ENCODE data around the gene HOMER3.
"Not testable (repeated sequence)": the region's sequence is repeated elsewhere in the genome, so short reads cannot be mapped to it uniquely, and the experiment has no call there.

HOMER3 gene

DNA sequence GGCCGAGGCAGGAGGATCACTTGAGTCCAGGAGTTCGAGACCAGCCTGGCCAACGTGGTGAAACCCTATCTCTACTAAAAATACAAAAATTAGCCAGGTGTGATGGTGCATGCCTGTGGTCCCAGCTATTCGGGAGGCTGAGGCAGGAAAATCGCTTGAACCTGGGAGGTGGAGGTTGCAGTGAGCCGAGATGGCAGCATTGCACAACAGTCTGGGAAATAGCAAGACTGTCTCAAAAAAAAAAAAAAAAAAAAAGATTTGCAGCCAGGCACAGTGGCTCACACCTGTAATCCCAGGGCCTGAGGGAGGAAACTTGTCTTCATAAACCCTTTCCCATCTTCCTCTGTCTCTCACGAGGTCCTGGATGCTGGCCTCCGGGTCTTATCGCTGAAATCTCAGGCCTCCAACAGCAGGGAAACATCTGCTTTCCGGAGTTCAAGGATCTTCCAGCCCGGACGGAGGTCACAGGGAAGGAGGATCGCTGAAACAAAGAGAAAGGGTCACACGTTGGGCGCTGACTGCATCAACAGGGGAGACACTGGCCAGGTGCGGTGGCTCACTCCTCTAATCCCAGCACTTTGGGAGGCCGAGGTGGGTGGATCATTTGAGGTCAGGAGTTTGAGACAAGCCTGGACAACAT is 11.5 kb upstream of the HOMER3 start:
- DNase-seq: not testable (repeated sequence)

DNA sequence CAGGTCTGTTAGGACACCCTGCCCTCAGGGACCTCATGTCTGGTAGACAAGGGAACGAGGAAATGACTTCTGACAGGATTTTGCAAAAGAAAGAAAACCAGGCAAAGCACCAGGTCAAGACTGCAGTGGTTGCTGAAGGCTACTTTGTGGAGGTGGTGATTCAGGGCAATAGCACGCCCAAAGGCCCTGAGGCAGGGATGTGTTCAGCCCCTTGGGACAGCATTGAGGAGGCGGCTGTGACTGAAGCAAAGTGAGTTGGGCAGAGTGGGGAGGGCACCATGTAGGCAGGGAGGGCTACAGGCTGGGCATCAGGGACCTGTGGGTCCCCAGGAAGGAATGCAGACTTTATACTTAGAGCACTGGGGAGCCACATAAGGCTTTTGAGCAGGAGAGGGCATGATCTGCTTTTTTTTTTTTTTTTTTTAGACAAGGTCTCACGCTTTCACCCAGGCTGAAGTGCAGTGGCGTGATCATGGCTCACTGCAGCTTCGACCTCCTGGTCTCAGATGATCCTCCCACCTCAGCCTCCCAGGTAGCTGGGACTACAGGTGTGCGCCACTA is 10.8 kb upstream of the HOMER3 start:
- DNase-seq: no peak

DNA sequence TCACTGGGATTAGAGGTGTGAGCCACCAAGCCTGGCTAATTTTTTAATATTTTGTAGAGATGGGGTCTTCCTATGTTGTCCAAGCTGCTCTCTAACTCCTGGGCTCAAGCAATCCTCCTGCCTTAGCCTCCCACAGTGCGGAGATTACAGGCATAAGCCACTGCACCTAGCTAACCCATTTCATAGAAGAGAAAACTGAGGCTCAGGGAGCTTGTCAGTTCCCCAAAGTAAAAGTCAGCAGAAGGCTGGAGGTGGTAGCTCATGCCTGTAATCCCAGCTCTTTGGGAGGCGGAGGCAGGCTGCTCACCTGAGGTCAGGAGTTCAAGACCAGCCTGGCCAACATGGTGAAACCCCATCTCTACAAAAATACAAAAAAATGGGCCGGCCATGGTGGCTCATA is 8.8 kb upstream of the HOMER3 start:
- DNase-seq: no peak

DNA sequence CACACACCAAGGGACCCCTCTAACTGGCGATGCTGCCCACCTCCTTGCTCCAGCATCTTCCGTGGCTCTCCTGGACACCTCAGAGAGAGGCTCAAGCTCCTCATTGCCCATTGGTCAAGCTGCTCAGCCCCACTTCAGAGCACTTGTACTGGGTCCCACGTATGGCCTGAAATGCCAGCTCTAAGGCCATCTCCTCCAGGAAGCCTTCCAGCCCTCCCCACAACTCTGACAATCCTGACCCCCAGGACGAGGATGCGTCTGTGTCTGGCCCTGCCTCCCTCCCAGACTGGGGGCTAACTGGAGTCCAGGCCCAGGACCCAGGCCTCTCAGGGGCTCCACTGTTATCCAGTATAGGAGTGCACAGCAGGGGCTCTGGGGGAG is 7.9 kb upstream of the HOMER3 start:
- no peak for DNase-seq

DNA sequence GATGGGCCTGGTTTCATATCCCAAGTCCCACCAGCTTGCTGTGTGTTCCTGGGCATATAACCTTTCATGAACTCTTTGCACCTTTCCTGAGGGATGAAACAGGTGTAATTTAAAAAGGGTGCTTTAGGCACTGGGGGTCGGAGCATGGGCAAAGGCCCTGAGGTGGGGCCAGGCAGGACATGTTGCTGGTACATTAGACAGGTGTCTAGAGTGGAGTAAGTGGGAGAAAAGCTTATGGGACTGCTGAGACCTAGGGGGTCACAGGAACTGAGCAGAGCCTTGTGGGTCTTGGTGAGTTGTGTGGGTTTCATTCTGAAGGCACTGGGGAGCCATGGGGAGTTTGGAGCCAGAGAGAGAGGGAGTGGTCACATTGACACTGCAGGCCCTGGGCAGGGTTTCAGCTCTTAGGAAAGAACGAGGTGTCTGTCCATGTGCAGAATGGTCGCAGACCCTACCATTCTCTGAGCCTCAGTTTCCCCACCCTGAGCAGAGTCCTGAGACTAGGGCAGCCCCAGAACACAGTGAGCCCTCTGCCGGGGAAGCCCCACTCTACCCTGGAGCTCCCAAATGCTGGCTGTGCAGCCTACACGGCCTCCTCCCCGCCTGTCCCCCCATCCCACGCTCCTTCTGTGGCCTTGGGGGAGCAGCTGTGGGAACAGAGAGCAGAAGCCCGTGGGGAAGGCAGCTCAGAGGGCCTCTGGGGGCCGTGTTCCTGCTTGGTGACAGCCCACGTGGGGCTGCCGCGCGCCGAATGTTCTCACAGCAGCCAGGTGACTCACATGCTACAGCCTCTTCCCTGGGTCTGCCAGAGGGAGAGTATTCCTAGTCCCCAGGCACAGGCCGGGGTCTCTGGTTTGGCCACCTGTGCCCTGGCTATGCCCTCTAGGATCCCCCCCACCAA is 7.3 kb upstream of the HOMER3 start:
- no peak for DNase-seq

DNA sequence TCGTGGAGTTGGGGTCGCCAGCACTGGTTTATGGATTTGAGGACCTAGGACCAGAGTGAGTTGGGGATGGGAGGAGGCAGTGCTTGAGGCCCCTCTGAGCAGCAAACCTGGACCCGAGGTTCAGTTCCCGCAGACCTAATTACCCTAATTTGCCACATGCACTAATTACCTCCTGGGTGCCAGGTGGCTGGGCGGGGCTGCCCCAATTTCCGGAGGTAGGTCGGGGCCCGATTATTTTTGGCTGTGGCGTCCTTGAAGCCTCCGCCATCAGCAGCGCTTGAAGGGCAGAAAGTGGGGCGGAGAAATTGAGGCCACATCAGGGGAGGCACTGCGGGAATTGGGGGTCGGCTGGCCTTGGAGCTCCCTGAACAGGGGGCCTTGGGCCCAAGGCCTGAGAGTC is 5.9 kb upstream of the HOMER3 start:
- DNase-seq: no peak

DNA sequence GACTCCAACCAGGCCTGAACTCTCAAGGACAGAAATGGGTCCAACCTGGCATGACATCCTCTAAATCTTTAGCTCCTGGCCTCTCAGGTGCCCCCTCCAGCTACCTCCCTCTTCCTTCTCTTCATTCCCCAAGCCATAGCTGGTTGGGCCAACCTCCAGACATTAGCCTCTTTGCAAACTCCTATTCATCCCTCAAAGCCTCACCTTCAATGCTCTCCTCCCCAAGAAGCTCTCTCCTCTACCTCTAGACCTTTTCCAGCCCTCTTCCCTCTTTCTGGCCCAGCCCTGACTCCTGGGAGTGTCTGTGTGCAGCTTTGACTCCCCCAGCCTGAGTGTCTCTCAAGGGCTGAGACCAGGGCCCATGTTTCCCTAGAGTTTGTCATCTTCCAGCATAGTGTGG is 5.3 kb upstream of the HOMER3 start:
- DNase-seq: no peak

DNA sequence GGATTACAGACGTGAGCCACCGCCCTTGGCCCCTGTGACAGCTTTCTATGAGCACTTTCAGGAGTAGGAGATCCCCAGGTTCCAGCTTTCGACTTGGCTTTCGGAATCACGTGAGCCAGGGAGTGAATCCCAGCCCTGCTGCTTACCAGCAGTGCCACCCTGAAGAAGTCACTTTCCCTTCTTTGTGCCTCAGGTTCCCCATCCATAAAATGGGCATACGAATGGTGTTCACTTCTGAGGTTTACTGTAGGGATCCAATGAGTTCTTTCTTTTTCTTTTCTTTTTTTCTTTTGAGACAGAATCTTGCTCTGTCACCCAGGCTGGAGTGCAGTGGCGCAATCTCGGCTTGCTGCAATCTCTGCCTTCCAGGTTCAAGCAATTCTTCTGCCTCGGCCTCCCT is 4.3 kb upstream of the HOMER3 start:
- no peak for DNase-seq

DNA sequence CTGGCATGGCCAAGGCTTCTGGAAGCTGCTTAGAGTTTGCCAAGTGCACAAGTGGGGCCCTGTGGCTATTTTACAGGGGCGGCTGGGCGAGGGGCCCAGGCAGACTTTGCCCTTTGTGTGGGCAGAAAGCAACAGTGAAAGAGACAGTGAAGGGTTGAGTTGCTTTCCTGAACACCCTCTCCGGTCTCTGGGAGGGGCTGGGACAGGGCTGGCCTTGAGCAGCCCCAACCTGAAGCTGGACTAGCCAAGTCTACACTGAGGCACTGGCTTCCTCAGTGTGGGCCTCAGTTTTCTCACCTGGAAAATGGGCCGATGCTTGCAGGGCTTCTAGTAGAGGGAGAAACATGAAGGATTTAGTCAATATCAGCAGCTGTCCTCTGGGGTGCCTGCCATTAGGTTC is 2.4 kb upstream of the HOMER3 start:
- no peak for DNase-seq

DNA sequence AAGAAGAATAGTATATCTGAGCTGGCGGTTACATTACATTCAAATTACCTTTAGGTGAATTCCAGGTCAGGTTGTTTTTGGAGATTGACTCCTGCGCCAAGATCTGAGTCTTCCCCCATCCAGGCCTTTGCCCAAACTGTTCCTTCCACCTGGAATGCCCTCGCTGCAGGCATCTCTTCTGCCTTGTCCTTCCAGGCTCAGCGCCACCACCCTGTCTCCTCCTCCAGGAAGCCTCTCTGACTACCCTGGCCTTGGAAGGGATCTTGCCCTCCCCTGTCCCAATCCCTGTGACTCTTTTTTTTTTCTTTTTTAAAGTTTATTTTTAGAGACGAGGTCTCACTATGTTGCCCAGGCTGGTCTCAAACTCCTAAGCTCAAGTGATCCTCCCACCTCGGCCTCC is 1.7 kb upstream of the HOMER3 start:
- DNase-seq: no peak

DNA sequence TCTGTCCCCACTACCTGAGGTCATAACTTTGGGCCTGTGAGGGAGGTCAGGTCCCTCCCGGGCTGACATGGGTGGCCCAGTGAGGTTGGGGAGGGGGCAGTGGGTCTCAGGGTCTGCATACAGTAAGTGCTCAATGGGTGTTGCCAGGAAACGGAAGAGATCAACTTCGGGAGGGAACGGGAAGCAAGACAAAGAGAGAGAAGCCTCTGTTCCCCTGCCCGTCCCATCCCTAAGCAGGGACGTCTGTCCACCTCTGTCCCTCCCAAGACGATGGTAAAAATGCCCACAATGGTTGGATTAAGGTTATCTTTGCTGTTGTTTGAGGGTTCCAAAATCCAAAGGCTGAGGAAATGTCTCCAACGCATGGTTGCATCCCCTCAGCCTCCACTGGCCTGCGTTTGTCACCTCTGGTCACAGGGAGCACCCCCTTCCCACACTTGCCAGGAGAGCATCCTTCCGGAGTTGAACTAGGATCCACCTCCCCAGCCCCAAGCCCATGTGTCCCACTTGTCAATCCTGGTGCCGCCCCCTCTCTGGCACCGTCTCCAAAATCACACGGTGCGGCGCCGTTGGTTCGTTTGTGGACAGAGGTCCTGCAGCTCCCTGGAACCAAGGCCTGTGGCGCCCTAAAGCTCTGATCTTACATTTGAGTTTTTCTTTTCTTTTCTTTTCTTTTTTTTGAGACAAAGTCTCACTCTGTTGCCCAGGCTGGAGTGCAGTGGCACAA is 774 bp upstream of the HOMER3 start:
- no peak for DNase-seq

DNA sequence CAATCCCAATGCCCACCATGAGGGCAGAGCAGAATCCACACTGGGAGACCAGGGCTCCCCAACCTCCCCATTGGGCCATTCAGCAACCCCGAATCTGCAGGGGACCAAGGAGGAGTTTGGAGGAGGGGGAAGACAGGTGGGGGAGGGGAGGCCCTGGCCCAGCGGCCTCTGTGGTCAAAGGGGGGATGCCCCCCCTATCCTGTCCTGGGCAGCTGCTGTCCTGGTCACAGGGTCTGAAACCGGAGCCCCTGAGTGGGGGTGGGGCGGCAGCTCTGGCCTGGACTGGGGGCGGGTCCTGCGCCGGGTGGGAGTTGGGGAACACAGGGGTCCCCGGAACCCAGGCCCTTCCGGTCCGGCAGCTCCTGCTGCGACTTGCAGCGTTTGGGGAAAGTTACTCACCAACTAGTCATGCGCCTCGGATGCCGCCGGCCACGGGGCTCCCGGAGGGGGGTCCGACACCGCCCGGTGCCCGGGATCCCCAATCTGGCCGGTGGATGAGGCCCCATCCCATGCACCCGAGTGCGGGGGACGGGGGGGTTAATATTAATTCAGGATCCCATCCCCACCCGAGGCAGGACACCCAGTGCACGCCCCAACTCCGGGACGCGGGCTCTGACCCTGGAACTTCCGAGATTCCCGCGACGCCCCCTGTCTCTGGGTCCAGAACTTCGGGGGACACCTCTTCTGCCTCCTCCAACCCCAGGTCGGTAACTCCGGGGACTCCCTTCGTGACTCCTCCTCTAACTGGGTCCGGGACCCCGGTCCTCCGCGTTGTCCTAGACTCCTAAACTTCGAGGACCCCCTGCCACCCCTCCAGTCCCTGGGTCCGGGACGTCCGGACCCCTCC is 872 bp downstream of the HOMER3 start:
- no peak for DNase-seq

DNA sequence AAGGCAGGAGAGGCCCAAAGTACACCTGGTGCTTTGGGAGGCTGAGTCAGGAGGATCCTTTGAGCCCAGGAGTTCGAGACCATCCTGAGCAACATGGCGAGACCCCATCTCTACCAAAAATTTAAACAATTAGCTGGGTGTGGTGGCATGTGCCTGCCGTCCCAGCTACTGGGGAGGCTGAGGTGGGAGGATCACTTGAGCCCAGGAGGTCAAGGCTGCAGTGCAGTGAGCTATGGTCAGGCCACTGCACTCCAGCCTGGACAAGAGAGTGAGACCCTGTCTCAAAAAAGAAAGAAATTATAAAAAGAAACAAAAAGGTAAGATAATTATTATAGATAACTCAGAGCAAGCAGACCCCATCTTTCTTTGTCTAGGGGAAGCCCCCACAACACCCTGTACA is 1.9 kb downstream of the HOMER3 start:
- DNase-seq: no peak

DNA sequence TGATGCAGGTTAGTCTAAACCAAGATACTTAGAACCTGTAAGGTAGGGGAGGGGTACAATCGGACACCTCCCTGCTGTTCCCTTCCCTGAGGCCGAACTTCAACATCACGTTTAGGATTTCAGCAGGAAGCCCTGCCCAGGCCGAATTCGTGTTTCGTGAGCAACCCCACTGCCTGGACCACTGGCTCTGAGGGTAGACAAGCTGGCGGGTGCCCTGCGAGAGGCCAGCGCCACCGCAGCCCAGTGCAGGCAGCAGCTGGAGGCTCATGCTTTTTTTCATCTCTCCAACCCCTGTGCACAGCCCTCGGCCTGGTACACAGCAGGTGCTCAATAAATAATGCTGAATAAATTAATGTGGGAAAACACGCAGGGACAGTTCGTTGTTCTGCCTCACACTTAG is 7.7 kb downstream of the HOMER3 start:
- no peak for DNase-seq

DNA sequence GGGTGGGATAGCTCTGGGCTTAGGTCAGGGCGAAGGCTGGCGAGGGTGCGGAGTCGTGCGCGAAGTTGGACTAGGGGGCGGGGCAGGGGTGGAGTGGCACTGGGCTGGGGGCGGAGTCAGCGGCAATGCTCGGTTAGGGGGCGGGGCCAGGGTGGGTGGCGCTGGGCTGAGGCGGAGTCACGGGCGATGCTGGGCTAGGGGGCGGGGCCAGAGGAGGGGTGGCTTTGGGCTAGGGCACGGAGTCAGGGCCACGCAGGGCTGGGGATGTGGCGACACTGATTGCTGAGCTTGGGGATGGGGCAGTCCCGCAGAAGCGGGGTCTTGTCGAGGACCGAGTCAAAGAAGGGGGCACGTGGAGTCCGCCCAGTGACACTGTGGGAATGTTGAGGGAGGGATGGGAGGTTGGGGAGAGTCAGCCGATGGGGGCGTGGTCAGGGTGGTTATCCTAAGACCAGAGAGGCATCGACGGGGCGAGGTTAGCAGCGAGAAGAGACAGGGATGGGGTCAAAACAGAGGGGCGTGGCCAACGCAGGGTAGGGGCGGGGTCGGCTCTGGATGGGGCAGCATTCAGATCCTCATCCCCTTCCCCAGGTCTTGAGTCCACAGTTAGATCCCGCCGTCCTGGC is 8.7 kb downstream of the HOMER3 start:
- DNase-seq: peak in 1 of 2 experiments; percentile 21

DNA sequence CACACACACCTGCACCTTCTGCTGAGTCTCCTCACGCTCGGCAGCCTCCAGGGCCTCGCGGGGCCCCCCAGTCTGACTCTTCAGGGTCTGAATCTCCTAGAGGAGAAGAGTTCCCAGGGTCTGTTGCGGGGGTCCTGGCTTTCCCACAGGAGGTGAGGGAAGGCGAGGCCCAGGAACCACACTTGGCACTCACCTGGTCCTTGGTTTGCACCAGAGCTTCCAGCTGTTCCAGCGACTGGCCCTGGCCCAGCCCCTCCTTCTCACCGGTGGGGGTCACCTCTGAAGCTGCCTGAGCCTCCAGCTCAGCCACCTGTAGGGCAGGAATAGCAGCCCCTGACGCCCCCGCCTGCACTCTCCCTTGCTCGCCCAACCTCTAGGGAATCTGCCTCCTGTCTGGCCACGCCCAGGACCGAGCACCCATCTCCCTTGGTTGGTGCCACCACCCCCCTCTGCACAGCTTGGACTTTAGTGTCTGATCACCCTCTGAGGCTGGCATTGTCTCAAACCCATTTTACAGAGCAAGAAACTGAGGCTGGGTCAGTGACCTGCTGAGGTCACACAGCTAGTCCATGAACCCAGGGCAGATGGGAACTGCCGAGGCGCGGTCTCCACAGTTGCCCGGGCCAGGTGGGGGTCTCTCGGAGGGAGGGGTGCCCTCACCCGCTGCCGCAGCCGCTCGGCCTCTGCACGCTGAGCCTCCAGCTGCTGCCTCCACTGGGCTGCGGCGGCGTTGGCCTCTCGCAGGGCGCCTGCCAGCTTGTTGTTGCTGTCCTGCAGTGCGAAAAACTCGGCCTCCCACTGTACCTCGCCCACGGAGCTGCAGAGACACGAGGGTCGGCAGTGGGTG is 9.5 kb downstream of the HOMER3 start:
- DNase-seq: no peak

DNA sequence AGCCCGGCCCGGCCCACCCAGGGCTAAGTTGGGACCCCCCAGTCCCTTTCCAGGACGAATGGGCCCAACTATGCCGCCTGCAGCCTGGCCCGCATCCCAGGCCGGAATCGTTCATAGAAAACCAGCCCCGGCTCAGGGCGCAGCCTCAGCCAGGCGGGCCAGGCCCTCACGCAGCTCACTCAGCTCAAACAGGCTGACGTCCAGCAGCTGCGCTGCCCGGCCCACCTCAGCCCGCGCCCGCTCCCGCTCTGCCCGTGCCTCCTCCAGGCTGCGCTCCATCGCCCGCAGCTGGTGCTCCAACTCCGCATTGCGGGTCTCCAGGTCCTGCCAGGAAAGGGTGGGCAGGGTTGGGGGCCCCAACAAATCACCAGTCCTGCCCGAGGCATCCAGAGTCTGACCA is 11.7 kb downstream of the HOMER3 start:
- no peak for DNase-seq

DNA sequence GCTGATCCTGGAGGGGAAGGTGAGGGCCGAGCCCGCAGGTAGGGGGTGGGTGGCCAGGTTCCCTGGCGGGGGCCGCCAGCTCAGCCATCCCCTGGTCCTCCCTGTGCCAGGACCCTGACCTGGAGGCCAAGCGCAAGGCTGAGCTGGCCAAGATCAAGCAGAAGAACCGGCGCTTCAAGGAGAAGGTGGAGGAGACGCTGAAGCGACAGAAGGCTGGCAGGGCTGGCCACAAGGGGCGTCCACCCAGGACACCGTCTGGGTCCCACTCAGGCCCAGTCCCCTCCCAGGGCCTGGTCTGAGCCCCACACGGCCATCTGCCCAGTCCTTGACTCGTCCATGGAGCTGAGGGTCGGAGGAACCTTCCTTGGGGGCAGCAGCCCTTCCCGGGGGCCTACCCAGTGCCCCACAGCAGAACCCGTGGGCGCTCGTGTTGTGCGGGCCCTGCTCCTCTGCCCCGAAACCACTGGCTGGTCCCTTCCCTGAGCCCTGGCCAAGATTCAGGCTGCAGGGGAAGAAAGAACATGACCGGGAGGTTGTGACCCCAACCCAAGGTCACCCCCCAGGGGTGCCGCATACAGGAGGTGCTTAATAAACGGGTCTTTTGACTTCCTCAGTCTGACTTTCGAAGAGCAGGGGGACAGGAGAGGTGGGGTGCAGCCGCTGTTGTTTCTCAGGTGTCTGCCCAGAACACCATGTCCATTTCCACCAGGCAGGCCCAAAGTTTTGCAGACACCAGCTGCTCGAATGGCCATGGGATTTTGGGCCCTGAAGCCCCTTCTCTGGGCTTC is 12.8 kb downstream of the HOMER3 start:
- no peak for DNase-seq

DNA sequence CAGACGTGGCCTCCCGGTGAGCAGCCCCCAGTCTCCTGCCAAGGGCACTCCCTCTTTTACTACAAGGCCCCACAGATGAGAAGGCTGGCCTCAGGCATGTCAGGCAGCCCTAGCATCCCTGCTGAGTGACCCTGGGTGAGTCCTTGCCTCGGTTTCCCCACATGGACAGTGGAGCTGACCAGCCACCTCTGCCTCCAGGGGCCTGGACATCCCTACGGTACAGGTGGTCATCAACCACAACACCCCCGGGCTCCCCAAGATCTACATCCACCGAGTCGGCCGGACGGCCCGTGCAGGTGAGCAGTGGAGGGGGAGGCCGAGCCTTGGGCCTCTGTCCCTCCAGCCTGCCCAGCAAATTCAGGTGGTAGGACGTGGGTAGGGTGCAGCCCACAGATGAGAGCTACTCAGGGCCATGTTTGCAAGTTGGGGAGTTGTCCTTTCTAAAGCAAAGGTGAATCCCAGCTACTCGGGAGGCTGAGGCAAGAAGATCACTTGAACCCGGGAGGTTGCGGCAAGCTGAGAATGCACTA is 16.3 kb downstream of the HOMER3 start:
- DNase-seq: no peak
